ENCODE results near the gene C16orf54.
A peak's percentile ranks its signal among the peaks of the same experiment; 100 is the strongest.
"Not testable (repeated sequence)": the region's sequence is repeated elsewhere in the genome, so short reads cannot be mapped to it uniquely, and the experiment has no call there.

Gene C16orf54

DNA sequence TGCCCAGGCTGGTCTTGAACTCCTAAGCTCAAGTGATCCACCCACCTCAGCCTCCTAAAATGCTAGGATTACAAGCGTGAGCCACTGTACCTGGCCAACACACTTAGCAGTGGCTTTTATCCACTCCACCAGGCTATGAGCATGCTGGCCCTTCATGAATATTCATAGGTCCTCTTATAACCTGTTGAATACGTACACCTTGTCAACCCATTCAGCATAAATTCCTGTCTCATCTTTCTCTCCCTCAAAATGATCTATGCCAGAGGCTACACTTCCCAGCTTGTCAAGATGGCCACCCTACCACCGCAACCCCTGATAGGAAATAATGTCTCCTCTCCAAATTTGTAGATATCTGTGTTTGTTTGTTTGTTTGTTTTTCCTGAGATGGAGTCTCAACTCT is 21.3 kb upstream of the C16orf54 start:
- no peak for DNase-seq

DNA sequence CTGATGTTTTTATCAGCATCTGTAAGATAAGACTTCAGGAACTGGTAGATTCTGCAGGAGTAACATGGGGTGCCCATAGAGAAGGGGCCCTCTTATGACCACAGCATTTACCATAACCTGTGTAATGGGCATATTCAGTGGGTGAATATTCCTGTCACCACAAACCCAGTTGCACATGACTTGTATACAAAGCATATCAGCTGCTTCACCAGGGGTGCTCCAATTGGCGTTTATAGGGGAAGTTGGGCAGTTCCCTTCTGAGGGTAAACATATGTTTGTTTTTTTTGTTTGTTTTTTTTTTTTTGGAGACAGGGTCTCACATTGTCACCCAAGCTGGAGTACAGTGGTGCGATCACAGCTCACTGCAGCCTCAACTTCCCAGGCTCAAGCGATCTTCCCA is 20.8 kb upstream of the C16orf54 start:
- DNase-seq: no peak

DNA sequence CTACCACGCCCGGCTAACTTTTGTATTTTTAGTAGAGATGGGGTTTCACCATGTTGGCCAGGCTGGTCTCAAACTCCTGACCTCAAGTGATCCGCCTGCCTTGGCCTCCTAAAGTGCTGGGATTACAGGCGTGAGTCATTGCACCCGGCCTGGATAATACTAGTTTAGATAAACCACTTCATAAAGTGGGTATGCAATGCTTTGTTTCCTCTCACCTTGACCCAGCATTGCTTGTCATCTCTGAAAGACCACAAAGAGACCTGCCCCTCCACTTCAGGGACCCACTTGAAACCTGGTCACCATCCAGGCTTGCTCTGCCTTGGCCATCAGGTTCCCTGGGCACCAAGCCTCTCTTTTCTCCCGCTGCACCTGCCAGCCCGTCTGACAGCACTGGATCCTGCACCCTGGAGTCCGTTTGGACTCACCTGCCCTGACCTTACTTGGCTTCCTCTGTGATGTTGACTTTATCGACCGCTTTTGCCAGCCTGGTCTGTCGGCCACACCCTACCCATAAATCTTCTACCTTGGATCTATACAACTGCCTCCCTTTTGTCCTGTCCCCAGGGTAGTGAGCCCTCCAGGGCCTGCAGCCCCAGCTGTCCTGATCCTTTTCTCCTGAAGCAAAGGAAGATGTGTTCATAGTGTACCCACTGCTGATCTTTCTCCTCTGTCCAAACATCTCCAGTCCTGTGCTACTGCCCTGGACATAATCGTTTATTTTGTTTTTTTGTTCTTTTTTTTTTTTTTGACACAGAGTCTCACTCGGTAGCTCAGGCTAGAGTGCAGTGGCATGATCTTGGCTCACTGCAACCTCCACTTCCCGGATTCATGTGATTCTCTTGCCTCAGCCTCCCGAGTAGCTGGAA is 19.6 kb upstream of the C16orf54 start:
- peak; percentile 22 for DNase-seq

- no peak for DNase-seq
These were observed 17.5 kb upstream of the C16orf54 start for GRCh38 chr16:29763326-29763725.

GRCh38 chr16:29761882-29762281 is 16.1 kb upstream of the C16orf54 start:
- DNase-seq: no peak

- not testable (repeated sequence) for DNase-seq
These were observed 15.5 kb upstream of the C16orf54 start for GRCh38 chr16:29761280-29761651.

- DNase-seq: peak; percentile 49
These were observed 14.9 kb upstream of the C16orf54 start for GRCh38 chr16:29760567-29761279.

DNA sequence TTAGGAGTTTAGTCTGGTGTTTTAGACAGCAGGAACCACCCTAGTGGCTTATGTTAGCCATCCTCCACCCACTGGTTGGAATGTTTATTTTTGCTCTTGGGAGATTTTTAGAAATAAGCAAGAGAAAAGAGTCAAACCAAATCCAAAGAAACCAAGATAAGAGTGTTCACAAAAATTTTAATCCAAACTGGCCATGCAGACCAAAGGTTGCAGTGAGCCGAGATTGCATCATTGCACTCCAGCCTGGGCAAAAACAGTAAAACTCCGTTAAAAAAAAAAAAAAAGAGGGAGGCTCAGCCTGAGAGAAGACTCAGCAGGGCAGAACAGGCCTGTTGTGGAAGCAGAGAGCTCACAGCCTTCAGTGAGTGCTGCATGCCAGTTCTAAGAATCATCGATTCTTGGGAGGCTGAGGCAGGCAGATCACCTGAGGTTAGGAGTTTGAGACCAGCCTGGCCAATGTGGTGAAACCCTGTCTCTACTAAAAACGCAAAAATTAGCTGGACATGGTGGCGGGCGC is 12.2 kb upstream of the C16orf54 start:
- no peak for DNase-seq

GRCh38 chr16:29757086-29757485 is 11.3 kb upstream of the C16orf54 start:
- DNase-seq: not testable (repeated sequence)

DNA sequence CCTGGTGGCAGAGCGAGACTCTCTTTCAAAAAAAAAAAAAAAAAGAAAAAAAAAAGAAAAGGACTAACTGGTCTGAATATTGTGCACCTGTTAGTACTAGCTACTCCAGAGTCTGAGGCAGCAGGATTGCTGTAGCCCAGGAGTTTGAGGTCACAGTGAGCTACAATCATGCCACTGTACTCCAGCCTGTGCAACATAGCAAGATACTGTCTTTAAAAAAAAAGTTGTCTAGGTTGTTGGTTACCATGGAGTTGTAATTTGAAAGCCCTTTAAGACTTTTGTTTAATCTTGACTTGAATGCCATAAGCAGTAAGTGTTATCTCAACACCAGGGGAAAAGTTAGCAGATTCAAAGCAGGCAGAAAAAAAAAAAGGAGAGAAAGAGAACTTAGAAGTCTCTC is 10.9 kb upstream of the C16orf54 start:
- no peak for DNase-seq

DNA sequence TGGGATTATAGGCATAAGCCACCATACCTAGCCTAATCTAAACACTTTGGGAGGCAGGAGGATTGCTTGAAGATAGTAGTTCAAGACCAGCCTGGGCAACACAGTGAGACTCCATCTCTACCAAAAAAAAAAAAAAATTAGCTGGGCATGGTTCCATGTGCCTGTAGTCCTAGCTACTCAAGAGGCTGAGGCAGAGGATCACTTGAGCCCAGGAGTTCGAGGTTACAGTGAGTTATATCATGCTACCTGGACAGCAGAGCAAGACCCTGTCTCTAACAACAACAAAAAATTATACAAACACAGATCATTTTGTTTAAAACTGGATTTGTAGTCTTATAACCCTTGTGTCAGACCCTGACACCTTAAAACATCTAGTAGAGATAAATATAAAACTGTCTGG is 7.7 kb upstream of the C16orf54 start:
- DNase-seq: no peak

DNA sequence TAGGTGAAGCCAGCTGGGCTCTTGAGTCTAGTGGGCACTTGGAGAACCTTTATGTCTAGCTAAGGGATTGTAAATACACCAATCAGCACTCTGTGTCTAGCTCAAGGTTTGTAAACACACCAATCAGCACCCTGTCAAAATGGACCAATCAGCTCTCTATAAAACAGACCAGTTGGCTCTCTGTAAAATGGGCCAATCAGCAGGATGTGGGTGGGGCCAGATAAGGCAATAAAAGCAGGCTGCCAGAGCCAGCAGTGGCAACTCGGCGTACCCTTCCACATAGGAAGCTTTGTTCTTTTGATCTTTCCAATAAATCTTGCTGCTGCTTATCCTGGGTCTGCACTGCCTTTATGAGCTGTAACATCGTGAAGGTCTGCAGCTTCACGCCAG is 3.0 kb upstream of the C16orf54 start:
- not testable (repeated sequence) for DNase-seq

DNA sequence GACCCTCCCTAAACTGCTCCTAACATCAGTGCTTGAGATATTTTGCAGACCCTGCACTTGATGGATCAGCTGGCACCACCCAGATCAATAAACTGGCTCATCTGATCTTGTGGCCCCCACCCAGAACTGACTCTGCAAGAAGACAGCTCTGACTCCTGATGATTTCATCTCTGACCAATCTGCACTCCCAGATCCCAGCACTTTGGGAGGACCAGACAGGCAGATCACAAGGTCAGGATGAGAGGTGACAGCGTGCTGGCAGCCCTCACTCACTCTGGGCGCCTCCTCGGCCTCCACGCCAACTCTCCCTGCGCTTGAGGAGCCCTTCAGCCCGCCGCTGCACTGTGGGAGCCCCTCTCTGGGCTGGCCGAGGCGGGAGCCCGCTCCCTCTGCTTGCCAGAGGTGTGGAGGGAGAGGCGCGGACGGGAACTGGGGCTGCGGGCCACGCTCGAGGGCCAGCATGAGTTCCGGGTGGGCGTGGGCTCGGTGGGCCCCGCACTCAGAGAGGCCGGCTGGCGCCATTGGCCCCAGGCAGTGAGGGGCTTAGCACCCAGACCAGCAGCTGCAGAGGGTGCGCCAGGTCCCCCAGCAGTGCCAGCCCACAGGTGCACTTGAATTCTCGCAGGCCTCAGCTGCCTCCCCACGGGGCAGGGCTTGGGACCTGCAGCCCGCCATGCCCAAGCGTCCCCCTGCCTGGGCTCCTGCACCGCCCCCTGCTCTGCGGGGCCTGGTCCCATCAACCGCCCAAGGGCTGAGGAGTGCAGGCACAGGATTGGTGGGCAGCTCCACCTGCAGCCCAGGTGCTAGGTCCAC is 2.4 kb upstream of the C16orf54 start:
- no peak for DNase-seq

DNA sequence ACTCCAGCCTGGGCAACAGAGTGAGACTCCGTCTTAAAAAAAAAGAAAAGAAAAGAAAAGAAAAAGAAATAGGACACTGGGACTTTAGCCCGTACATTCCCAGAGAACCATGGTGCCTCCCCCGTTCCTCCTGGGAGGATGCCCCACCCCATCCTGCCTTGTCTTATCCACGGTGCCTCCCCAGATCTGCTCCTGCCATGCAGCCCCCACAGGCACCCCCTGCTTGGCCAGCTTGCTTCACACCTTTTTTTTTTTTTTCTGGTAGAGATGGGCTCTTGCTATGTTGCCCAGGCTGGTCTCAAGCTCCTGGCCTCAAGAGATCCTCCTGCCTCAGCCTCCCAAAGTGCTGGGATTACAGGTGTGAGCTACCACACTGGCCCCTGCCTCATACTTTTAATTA is 728 bp upstream of the C16orf54 start:
- DNase-seq: not testable (repeated sequence)

DNA sequence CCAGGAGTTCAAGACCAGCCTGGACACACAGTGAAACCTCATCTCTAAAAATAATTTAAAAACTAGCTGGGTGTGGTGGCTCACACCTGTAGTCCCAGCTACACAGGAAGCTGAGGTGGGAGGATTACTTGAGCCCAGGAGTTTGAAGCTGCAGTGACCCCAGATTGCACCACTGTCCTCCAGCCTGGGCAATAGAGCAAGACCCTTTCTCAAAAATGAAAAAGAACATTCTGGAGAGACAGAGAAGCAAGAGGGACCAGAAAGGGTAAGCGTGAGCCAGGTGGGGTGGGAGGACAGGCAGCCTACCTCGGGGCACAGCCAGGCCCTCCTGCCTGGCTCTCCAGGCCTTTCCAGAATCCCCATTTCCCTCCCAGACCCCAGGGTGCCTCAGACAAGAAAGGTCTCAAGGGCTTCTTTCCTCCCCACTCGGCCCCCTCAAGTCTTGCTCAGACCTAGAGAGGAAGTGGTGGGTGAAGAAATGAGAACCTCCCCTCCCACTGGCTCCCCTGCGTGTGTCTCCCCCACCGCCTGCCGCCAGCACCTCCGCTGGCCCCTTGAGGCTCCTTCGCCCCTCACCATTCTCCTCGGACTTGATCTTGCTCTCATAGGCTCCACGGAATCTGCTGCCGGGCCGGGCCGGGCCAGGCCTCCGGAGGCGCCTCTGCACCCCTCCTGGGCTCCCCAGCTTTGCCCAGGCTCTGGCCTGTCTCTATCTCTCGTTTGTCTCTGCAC is 503 bp downstream of the C16orf54 start:
- DNase-seq: no peak

DNA sequence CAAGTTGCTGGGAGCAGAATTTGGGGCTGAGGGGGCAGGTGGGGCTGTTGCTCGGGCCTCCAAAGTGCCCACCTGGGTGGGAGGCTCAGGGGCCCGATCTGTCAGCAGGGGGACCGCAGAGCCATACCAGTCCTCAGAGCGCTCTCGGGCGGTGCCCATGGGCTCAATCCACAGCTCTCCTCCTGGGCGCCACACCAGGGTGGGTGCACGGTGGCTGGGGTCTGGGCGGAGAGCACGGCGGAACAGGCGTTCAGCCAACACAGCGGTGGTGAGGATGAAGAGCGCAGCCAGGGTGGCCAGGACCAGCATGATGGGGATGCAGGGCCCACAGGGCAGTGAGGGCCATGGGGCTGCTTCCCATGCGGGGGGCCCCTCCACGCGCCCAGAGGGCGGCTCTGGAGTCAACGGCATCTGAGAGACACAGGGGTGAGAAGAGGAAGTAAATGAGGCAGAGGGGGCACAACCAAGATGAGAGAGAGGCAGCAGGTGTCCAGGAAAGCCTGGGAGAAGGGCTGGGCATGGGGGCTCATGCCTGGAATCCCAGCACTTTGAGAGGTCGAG is 1.2 kb downstream of the C16orf54 start:
- DNase-seq: no peak

DNA sequence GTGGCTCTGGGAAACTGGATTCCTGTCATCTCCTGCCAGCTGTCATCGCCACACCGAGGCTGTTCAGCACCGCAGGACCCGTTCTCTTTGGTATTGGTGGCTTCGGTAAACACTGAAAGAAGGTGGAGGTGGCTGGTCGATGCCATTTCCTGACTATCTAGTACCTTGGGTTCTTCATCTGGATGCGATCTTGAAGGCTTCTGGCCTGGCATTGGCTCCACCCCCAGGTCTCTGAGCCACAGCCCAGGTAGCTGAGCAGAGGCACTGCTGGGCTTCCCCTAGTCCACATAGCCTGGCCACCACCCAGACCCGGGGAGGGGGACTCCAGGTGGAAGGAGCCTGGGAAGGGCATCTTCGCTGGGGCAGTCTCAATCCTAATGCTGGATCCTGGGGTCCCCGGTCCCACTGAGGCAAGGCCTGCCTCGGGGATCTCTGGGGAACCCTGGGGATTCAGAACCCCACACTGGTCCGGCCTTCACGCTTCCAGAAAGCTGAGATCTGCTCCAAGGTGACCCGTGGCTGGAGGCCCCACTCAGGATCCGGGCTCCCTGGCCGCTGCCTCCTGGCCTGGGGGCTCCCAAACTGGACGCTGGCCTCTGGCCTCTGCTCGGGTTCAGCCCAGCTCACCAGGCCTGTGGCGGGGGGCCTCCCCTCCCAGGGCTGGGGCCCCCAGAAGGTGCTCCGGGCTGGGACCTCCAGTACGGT is 1.8 kb downstream of the C16orf54 start:
- no peak for DNase-seq

DNA sequence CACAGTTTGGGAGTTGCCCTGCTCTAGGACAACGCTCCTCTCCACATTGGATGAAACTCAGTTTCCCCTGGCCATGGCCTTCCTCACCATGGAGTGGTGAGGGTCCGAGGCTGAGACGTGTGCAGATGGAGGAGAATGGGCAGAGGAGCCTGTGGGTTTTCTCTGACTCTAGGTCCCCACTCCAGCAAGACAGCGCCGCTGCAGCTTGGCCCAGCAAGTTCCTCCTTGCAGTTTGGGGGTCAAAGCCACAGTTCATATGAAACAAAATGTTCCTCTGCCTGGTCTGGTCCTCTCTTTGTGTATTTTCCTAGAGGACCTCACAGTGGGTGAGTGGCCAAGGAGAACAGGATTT is 2.3 kb downstream of the C16orf54 start:
- no peak for DNase-seq

- DNase-seq: no peak
These were observed 3.0 kb downstream of the C16orf54 start for GRCh38 chr16:29742683-29743275.

DNA sequence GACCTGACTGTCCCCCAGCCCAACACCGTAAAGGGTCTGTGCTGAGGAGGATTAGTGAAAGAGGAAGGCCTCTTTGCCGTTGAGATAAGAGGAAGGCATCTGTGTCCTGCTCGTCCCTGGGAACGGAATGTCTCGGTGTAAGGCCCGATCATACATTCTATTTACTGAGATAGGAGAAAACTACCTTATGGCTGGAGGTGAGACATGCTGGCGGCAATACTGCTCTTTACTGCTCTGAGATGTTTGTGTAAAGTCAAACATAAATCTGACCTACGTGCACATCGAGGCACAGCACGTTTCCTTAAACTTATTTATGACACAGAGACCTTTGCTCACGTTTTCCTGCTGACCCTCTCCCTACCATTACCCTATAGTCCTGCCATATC is 5.2 kb downstream of the C16orf54 start:
- not testable (repeated sequence) for DNase-seq

DNA sequence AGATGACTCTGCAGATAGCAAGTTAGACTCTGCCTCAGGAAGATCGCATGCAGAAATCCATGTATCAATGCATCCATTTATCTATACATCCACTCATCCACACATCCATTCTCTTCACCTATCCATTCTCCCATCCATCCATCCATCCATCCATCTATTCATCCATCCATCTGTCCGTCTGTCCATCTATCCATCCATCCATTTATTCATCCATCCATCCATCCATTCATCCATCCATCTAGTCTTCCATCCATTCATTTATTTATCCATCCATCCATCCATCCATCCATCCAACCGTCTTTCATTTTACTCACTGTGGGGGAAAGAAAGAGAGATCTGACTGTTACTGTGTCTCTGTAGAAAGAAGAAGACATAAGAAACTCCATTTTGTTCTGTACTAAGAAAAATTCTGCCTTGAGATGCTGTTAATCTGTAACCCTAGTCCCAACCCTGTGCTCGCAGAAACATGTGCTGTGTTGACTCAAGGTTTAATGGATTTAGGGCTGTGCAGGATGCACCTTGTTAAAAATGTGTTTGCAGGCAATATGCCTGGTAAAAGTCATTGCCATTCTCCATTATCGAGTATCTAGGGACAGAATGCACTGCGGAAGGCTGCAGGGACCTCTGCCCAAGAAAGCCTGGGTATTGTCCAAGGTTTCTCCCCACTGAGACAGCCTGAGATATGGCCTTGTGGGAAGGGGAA is 5.7 kb downstream of the C16orf54 start:
- not testable (repeated sequence) for DNase-seq

Data from NCI-H187 treated with DMSO at 0.1 percent for 48 hours (cell line).